Astrocyte (in vitro differentiated cells and primary cell): ENCODE measurements around the gene RDH13.

Source experiments
- CTCF ChIP-seq: IDR thresholded peaks from 2 replicates; pipeline ENCODE4 v1.5.1; 2011; ENCODE audit warnings: low read depth, mild to moderate bottlenecking, inconsistent platforms, low read length, moderate library complexity; ENCODE audit not compliant: insufficient read depth
- EZH2 ChIP-seq: IDR thresholded peaks from 2 replicates; pipeline ENCODE4 v1.6.1; 2012; ENCODE audit warnings: mild to moderate bottlenecking, low read length, inconsistent platforms; ENCODE audit not compliant: insufficient read depth

- no peak for TF ChIP-seq CTCF
- no peak for TF ChIP-seq EZH2
These were observed 49.4 kb downstream of the RDH13 start for GRCh38 chr19:55013596-55013995.
